Measurements from ENCODE around the gene LTBP1. TPM values are rescaled to one million over a fixed set of nuclear protein-coding genes. Genes with fewer than 3 reads are reported as not detected.

LTBP1 gene
- total RNA-seq, 2 experiments from 2014 or later: 0.06 TPM; not detected in 1

DNA sequence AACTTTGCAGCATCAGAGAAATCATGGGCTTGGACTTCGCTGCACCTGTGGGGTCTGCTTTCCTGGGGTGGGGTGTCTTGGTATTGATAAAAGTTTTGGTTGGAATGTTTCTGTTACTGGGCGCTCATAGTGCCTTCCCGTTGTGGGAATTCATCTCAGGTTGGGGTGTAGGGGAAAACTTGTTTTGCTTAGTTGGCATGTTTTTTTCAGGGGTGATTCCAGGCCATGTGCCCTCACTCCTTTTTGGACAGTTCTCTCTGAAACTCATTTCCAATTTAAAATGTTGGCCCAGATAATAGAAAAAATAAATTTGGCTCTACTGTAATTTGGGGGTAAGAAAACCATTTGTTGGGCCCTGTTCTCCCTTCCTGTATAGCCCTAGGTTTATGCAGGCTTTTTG, 1.5 kb downstream of the LTBP1 start:
- H3K4me1 ChIP-seq (ENCODE audit: insufficient read depth, low read length): peaks cover 5% of the 10 kb centered on the region
- H3K4me1 Mint-ChIP-seq (ENCODE audit: low read depth): no peaks in the 10 kb centered on the region
- H3K36me3 Mint-ChIP-seq (ENCODE audit: low read depth): no peaks in the 10 kb centered on the region
- POLR2A ChIA-PET: no interaction called here
- TF ChIP-seq CTCF (IDR thresholded peaks at IDR 0.05): no peak
- CTCF ChIA-PET: no interaction called here
- intact Hi-C loops (cut with DNase I, micrococcal nuclease): no loop called here
- H3K27me3 ChIP-seq (ENCODE audit: control insufficient read depth in 1 of 2, insufficient read depth in 2 of 2, low read length in 2 of 2): peaks cover 24% of the 10 kb centered on the region in 2 experiments
- no peaks in the 10 kb centered on the region for H3K36me3 ChIP-seq (ENCODE audit: insufficient read depth, low read length)
- H3K9me3 Mint-ChIP-seq: no peaks in the 10 kb centered on the region
- H3K27ac ChIP-seq (ENCODE audit: low read depth in 1 of 2, low read length in 2 of 2): no peak overlapping the region
- H3K27ac Mint-ChIP-seq: no peak overlapping the region
- ATAC-seq (ENCODE audit: poor library complexity) (no peak), DNase-seq (no peak)
- peaks cover 49% of the 10 kb centered on the region for H3K27me3 Mint-ChIP-seq
- peak overlapping the region; percentile 60 for H3K4me3 Mint-ChIP-seq
- no peak overlapping the region for H3K4me3 ChIP-seq (ENCODE audit: low read length)
- peaks cover 0 to 7% of the 10 kb centered on the region in 2 experiments for H3K9me3 ChIP-seq (ENCODE audit: control insufficient read depth in 1 of 2, insufficient read depth in 1 of 2, low read length in 2 of 2)

- TF ChIP-seq CTCF (IDR thresholded peaks at IDR 0.05): no peak
- peaks cover 23 to 24% of the 10 kb centered on the region in 2 experiments for H3K27me3 ChIP-seq (ENCODE audit: control insufficient read depth in 1 of 2, insufficient read depth in 2 of 2, low read length in 2 of 2)
- H3K4me1 ChIP-seq (ENCODE audit: insufficient read depth, low read length): peaks cover 5% of the 10 kb centered on the region
- H3K27ac Mint-ChIP-seq: no peak overlapping the region
- peaks cover 0 to 7% of the 10 kb centered on the region in 2 experiments for H3K9me3 ChIP-seq (ENCODE audit: control insufficient read depth in 1 of 2, insufficient read depth in 1 of 2, low read length in 2 of 2)
- no peaks in the 10 kb centered on the region for H3K36me3 ChIP-seq (ENCODE audit: insufficient read depth, low read length)
- ATAC-seq (ENCODE audit: poor library complexity) (no peak), DNase-seq (no peak)
- no peak overlapping the region for H3K27ac ChIP-seq (ENCODE audit: low read depth in 1 of 2, low read length in 2 of 2)
- intact Hi-C loops (cut with DNase I, micrococcal nuclease): no loop called here
- H3K27me3 Mint-ChIP-seq: peaks cover 49% of the 10 kb centered on the region
- peak overlapping the region; percentile 34 for H3K4me3 Mint-ChIP-seq
- H3K36me3 Mint-ChIP-seq (ENCODE audit: low read depth): no peaks in the 10 kb centered on the region
- no peaks in the 10 kb centered on the region for H3K9me3 Mint-ChIP-seq
- CTCF ChIA-PET: no interaction called here
- H3K4me1 Mint-ChIP-seq (ENCODE audit: low read depth): no peaks in the 10 kb centered on the region
- no peak overlapping the region for H3K4me3 ChIP-seq (ENCODE audit: low read length)
- POLR2A ChIA-PET: no interaction called here
These were observed 2.5 kb downstream of the LTBP1 start for GRCh38 chr2:32949260-32949659.

DNA sequence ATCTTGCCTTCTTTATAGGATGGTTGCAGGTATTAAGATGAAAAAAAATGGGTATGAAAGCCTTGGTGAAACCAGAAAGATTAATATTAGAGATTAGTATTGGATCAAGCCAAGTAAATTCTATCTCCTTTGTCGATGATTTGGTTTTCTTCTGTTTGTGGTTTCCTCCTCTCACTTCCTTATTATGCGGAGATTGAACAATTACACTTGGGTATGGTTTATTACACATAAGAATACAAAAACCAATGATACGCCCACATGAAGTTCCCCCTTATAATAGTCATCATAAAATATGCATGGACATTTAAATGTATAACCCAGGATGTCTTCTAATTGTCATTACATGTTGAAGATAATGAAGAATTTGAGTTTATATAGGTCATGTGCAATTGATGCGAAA, 4.9 kb downstream of the LTBP1 start:
- no peaks in the 10 kb centered on the region for H3K36me3 Mint-ChIP-seq (ENCODE audit: low read depth)
- no peaks in the 10 kb centered on the region for H3K4me1 Mint-ChIP-seq (ENCODE audit: low read depth)
- H3K9me3 Mint-ChIP-seq: no peaks in the 10 kb centered on the region
- H3K4me3 ChIP-seq (ENCODE audit: low read length): no peak overlapping the region
- POLR2A ChIA-PET: no interaction called here
- CTCF ChIA-PET: no interaction called here
- H3K27ac ChIP-seq (ENCODE audit: low read depth in 1 of 2, low read length in 2 of 2): no peak overlapping the region
- H3K4me1 ChIP-seq (ENCODE audit: insufficient read depth, low read length): no peaks in the 10 kb centered on the region
- H3K27me3 Mint-ChIP-seq: peaks cover 40% of the 10 kb centered on the region
- no peak for DNase-seq
- H3K27me3 ChIP-seq (ENCODE audit: control insufficient read depth in 1 of 2, insufficient read depth in 2 of 2, low read length in 2 of 2): peaks cover 16 to 24% of the 10 kb centered on the region in 2 experiments
- peaks cover 0 to under 1% of the 10 kb centered on the region in 2 experiments for H3K9me3 ChIP-seq (ENCODE audit: control insufficient read depth in 1 of 2, insufficient read depth in 1 of 2, low read length in 2 of 2)
- no peak for ATAC-seq (ENCODE audit: poor library complexity)
- H3K36me3 ChIP-seq (ENCODE audit: insufficient read depth, low read length): no peaks in the 10 kb centered on the region
- intact Hi-C loops (cut with DNase I, micrococcal nuclease): no loop called here
- TF ChIP-seq CTCF (IDR thresholded peaks at IDR 0.05): no peak
- H3K4me3 Mint-ChIP-seq: no peak overlapping the region
- H3K27ac Mint-ChIP-seq: no peak overlapping the region
